VCaP (cell line): ENCODE results near the gene DIPK1A.
"Not testable (repeated sequence)": the region's sequence is repeated elsewhere in the genome, so short reads cannot be mapped to it uniquely, and the experiment has no call there.

Experiments used
- H3K27ac ChIP-seq: fragments of 450-650 bp; 2 replicates; pipeline ENCODE4 v1.5.1; 2017
- TF ChIP-seq, protein P1 (sequence below): fragments of 450-650 bp; conservative IDR thresholded peaks from 2 replicates; pipeline ENCODE4 v1.5.1; 2017; ENCODE audit warnings: mild to moderate bottlenecking, moderate library complexity

The DIPK1A gene

DNA sequence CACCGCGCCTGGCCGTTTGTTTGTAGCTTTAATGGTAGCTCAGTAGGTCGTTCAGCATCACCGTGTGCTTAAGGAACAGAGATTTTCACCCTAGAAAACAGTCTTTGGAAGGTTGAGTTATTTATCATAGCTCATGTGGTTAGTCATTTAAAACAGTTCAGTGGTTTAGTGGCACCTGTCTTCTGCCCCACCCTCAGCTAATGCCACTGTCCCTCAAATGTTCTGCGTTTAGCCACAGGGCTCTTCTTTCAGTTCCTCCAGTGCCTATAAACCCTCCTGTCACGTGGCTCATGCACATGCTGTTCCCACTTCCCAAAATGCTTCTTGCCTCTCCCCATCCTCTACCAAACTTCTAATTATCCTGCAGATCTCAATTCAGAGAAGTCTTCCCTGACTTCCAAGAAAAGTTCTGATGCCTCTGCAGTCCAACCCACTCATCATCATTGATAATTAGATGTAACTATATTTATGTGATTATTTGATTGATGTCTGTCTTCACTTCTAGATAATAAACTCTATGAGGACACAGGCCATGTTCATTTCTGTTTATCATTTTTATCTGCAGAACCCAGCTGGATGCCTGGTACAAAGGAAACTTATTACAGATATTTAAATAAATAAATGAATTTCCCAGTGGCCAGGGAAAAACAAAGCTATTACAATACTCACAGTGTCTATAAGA, 14.4 kb upstream of the DIPK1A start:
- TF ChIP-seq, protein P1, sequence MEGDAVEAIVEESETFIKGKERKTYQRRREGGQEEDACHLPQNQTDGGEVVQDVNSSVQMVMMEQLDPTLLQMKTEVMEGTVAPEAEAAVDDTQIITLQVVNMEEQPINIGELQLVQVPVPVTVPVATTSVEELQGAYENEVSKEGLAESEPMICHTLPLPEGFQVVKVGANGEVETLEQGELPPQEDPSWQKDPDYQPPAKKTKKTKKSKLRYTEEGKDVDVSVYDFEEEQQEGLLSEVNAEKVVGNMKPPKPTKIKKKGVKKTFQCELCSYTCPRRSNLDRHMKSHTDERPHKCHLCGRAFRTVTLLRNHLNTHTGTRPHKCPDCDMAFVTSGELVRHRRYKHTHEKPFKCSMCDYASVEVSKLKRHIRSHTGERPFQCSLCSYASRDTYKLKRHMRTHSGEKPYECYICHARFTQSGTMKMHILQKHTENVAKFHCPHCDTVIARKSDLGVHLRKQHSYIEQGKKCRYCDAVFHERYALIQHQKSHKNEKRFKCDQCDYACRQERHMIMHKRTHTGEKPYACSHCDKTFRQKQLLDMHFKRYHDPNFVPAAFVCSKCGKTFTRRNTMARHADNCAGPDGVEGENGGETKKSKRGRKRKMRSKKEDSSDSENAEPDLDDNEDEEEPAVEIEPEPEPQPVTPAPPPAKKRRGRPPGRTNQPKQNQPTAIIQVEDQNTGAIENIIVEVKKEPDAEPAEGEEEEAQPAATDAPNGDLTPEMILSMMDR, result no peak
- H3K27ac ChIP-seq, result no peak overlapping the region

DNA sequence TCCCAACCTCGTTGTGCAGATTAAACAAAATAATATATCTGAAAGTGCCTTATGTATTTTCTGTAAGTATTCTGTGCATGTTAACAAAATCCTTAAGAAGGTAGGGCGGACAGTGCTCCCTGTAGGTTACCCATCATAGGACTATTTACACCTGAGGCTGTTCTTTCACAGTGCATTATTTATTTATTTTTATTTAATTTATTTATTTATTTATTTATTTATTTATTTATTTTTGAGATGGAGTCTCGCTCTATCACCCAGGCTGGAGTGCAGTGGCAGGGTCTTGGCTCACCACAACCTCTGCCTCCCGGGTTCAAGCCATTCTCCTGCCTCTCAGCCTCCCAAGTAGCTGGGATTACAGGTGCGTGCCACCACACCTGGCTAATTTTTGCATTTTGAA, 12.8 kb upstream of the DIPK1A start:
- H3K27ac ChIP-seq, result not testable (repeated sequence)

DNA sequence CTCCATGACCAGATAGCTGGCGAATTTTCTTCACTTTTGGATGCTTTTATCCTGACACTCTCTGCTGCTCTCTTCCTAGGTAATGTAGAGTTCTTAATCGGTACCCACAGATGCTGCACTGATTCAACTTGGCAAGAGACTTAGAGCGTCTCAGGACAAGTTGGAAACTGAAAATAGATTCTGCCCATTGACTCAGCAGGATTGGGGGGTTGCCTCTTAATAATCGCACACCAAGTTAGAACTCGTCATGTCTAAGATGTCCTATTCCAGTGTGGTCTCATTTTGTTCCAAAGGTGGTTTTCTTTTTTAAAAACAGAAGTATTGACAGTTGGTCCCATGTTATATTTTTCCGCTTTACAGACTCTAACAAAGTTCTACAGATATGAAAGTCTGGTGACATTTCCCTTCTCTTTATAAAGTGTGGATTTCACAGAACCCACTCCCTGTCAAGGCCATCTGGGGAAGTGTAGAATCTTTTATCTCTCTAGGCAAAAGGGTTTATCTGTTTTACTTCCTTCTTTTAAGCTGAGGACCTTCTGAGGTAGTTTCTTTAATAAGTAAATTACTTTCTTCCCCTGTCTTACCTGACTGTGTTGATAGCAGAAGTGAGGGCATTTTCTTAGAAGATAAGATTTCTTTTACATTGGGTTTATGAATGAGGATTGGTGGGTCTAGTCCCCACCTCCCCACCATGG, 12.1 kb upstream of the DIPK1A start:
- H3K27ac ChIP-seq, result no peak overlapping the region
- TF ChIP-seq, protein P1, result no peak

DNA sequence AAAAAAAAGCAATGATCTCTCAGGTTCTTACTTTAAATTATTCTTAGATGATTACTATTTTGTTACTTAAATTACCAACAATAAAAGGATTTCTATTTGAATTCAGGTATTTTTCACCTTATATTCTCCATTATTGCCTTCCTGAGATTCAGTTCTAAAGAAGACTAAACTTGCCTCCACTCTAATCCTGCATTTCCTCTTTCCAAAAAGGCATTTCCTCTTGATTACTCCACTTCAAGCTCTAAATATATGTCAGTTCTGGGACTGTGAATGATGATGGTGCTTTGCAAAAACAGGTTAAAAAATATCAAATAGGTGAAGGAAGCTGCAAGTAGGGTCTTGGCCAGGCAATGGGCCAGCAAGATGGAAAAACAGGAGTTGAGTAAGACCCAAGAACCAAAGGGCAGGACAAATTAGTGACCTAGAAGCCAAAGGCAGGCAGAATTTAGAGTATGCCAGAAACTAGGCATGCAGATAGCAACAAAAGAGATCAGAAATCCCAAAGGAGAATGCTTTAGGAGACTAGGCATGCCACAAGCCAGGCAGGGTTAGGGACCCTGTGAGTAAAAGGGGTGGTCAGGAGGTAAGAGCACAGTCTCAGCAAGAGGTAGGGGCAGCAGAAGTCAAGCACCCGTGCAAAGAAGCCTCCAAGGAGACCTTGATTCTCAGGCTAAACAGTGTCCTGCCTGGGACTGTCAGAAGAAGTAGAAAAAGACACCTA, 11.3 kb upstream of the DIPK1A start:
- no peak overlapping the region for H3K27ac ChIP-seq
- TF ChIP-seq, protein P1, result no peak

DNA sequence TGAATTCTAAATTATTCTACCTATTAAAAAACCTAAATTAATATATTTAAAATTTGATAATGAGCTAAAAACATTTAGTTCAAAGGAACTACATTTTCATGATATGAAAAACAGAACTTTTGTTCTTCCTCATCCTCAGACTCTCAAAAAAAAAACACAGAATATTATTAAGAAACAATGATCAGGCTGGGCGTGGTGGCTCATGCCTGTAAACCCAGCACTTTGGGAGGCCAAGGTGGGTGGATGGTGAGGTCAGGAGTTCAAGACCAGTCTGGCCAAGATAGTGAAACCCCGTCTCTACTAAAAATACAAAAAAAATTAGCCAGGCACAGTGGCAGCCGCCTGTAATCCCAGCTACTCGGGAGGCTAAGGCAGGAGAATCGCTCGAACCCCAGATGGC, 10.7 kb upstream of the DIPK1A start:
- not testable (repeated sequence) for H3K27ac ChIP-seq

DNA sequence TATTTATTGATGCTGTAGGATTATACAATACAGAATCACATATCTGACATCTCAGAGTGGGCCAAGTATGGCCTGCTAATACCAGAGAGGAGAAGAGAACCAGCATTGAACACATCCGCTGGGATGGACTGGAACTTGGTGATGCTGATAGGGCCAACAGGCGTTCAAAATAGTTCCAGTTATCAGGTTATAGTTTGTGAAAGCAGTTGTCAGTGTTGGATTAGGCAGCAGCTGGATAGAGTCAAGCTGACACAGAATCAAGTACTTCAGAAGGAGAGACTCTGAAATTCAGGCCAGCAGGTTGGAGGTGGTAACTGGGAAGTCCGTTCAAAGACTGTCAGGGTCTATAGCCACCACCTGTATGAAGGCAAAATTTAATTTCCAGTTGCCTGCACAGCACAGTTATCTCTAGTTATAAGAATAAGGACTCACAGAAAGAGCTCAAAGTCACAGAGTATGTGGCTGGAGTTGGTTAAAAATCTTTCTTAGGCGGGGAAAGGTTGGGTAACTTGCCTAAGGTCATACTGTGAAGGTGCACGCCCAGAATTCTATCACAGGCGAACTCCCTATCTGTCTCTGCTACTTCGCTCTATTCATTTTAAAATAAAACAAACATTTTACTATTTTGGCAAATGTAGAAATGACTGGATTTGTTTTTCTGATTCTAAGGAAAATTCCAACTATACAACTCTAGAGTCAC, 9.9 kb upstream of the DIPK1A start:
- H3K27ac ChIP-seq, result no peak overlapping the region
- TF ChIP-seq, protein P1, result no peak

DNA sequence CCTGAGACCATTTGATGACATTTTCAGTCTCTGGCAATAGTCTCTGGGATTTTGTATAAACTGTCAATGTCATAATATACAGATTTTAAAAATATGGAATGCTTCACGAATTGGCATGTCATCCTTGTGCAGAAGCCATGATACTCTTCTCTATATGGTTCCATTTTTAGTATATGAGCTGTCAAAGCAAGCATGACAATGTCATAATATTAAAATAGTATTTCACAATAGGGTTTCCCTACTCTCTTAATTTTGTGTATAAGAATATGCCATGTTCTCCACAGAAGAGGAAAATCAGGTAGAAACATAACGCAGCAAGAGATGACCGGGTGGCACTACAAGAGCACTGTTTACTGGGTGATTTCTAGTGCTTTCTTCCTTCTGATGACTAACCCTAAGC, 8.3 kb upstream of the DIPK1A start:
- no peak overlapping the region for H3K27ac ChIP-seq
- TF ChIP-seq, protein P1, result no peak
